DND-41 (cell line): ENCODE measurements around the gene TMBIM1.

Experiments used
- EZH2 ChIP-seq: IDR thresholded peaks from 3 replicates; pipeline ENCODE4 v1.6.1; 2012; ENCODE audit warnings: borderline replicate concordance, low read depth, mild to moderate bottlenecking, moderate library complexity, low read length, inconsistent platforms; ENCODE audit not compliant: severe bottlenecking
- TF ChIP-seq, protein P1 (sequence below): IDR thresholded peaks from 2 replicates; pipeline ENCODE4 v1.5.1; 2012; ENCODE audit warnings: borderline replicate concordance, low read length, moderate library complexity, mild to moderate bottlenecking; ENCODE audit not compliant: poor library complexity, severe bottlenecking; ENCODE audit errors: extremely low read depth

DNA sequence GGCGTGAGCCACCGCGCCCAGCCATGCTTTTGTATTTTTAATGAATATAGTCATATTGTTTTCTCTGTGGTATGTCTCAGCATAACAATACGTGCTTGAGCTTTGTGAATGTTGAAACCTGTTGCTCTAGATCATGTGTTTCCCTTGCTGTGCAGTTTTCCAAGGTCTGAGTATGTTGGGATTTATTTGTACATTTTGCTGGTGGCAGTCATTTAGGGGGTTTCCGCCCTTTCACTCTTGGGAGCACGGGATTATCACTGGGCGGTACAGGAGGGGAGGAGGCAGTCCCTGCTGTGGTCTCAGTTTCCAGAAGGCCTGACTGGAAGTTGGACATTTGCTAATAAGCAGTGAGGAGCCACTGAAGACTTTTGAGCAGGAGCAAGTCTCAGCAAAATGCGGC is 39.4 kb upstream of the TMBIM1 start:
- no peak for TF ChIP-seq EZH2
- TF ChIP-seq, protein P1, sequence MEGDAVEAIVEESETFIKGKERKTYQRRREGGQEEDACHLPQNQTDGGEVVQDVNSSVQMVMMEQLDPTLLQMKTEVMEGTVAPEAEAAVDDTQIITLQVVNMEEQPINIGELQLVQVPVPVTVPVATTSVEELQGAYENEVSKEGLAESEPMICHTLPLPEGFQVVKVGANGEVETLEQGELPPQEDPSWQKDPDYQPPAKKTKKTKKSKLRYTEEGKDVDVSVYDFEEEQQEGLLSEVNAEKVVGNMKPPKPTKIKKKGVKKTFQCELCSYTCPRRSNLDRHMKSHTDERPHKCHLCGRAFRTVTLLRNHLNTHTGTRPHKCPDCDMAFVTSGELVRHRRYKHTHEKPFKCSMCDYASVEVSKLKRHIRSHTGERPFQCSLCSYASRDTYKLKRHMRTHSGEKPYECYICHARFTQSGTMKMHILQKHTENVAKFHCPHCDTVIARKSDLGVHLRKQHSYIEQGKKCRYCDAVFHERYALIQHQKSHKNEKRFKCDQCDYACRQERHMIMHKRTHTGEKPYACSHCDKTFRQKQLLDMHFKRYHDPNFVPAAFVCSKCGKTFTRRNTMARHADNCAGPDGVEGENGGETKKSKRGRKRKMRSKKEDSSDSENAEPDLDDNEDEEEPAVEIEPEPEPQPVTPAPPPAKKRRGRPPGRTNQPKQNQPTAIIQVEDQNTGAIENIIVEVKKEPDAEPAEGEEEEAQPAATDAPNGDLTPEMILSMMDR = no peak
